ENCODE results near the gene MYH11.

Gene MYH11

GRCh38 chr16:15885560-15886001 is 28.8 kb upstream of the MYH11 start:
- TF ChIP-seq REST (IDR thresholded peaks at IDR 0.05; ENCODE audit: insufficient read depth in 1 of 2, low read depth in 2 of 2, low read length in 2 of 2) = no peak
- TF ChIP-seq FOXP2 (optimal IDR thresholded peaks at IDR 0.05; ENCODE audit: borderline replicate concordance, extremely low read depth, extremely low read length, insufficient read depth) = no peak
- TF ChIP-seq SIN3A (IDR thresholded peaks at IDR 0.05; ENCODE audit: borderline replicate concordance, insufficient read depth, low read length) = no peak
- TF ChIP-seq TAF1 (IDR thresholded peaks at IDR 0.05; ENCODE audit: borderline replicate concordance, insufficient read depth, low read length) = no peak
- TF ChIP-seq POLR2AphosphoS5 (IDR thresholded peaks at IDR 0.05; ENCODE audit: low read depth, low read length) = no peak

GRCh38 chr16:15882563-15882962 is 25.7 kb upstream of the MYH11 start:
- TF ChIP-seq TAF1 (IDR thresholded peaks at IDR 0.05; ENCODE audit: borderline replicate concordance, insufficient read depth, low read length) = no peak
- no peak for TF ChIP-seq SIN3A (IDR thresholded peaks at IDR 0.05; ENCODE audit: borderline replicate concordance, insufficient read depth, low read length)
- TF ChIP-seq FOXP2 (optimal IDR thresholded peaks at IDR 0.05; ENCODE audit: borderline replicate concordance, extremely low read depth, extremely low read length, insufficient read depth) = no peak
- TF ChIP-seq POLR2AphosphoS5 (IDR thresholded peaks at IDR 0.05; ENCODE audit: low read depth, low read length) = no peak
- no peak for TF ChIP-seq REST (IDR thresholded peaks at IDR 0.05; ENCODE audit: insufficient read depth in 1 of 2, low read depth in 2 of 2, low read length in 2 of 2)

- TF ChIP-seq TAF1 (IDR thresholded peaks at IDR 0.05; ENCODE audit: borderline replicate concordance, insufficient read depth, low read length) = no peak
- no peak for TF ChIP-seq POLR2AphosphoS5 (IDR thresholded peaks at IDR 0.05; ENCODE audit: low read depth, low read length)
- no peak for TF ChIP-seq SIN3A (IDR thresholded peaks at IDR 0.05; ENCODE audit: borderline replicate concordance, insufficient read depth, low read length)
Measured at GRCh38 chr16:15881794-15882379, 25.1 kb upstream of the MYH11 start.

GRCh38 chr16:15880434-15881308 is 23.8 kb upstream of the MYH11 start:
- TF ChIP-seq POLR2AphosphoS5 (IDR thresholded peaks at IDR 0.05; ENCODE audit: low read depth, low read length) (no peak), TAF1 (IDR thresholded peaks at IDR 0.05; ENCODE audit: borderline replicate concordance, insufficient read depth, low read length) (no peak), FOXP2 (optimal IDR thresholded peaks at IDR 0.05; ENCODE audit: borderline replicate concordance, extremely low read depth, extremely low read length, insufficient read depth) (no peak), SIN3A (IDR thresholded peaks at IDR 0.05; ENCODE audit: borderline replicate concordance, insufficient read depth, low read length) (no peak), REST (IDR thresholded peaks at IDR 0.05; ENCODE audit: insufficient read depth in 1 of 2, low read depth in 2 of 2, low read length in 2 of 2) (no peak)

- TF ChIP-seq REST (IDR thresholded peaks at IDR 0.05; ENCODE audit: insufficient read depth in 1 of 2, low read depth in 2 of 2, low read length in 2 of 2) (no peak), TAF1 (IDR thresholded peaks at IDR 0.05; ENCODE audit: borderline replicate concordance, insufficient read depth, low read length) (no peak), FOXP2 (optimal IDR thresholded peaks at IDR 0.05; ENCODE audit: borderline replicate concordance, extremely low read depth, extremely low read length, insufficient read depth) (no peak), SIN3A (IDR thresholded peaks at IDR 0.05; ENCODE audit: borderline replicate concordance, insufficient read depth, low read length) (no peak), POLR2AphosphoS5 (IDR thresholded peaks at IDR 0.05; ENCODE audit: low read depth, low read length) (no peak)
Measured at GRCh38 chr16:15879255-15879811, 22.5 kb upstream of the MYH11 start.

All from PFSK-1 (cell line).